Measurements from ENCODE around the gene PRR12.

DNA sequence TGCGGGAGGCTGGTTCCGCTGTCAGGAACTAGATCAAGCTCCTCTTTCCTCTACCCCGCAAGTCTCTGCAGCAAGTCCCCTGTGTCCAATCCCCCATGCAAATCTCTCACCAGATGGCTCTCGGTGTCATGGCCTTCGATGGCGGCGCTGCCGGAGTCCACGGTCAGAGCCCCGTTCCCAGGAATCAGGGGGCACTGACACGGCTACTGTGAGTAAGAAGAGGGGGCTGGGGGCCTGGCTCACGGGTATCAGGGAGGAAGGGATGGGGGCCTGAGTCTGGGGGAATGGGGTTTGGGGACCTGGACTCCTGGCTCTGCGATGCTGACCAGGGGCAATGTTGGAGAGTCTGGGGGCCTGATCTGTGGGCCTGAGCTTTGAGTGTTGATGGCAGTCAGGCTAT, 55.0 kb downstream of the PRR12 start:
- TF ChIP-seq SUZ12 (IDR thresholded peaks at IDR 0.05; ENCODE audit: extremely low read depth, insufficient read depth, insufficient read length) (no peak), YY1 (IDR thresholded peaks at IDR 0.05; ENCODE audit: insufficient read depth, insufficient read length) (no peak)

Measured in NT2/D1 (cell line).